Activated T-cell treated with anti-CD3 and anti-CD28 coated beads for 24 hours (primary cell): Measurements from ENCODE around the gene MGAT4A.

Experiments used
- DNase-seq: peaks from one replicate; pipeline ENCODE4 v3.0.0-alpha.2; 2020; ENCODE audit warnings: low read depth

MGAT4A gene

DNA sequence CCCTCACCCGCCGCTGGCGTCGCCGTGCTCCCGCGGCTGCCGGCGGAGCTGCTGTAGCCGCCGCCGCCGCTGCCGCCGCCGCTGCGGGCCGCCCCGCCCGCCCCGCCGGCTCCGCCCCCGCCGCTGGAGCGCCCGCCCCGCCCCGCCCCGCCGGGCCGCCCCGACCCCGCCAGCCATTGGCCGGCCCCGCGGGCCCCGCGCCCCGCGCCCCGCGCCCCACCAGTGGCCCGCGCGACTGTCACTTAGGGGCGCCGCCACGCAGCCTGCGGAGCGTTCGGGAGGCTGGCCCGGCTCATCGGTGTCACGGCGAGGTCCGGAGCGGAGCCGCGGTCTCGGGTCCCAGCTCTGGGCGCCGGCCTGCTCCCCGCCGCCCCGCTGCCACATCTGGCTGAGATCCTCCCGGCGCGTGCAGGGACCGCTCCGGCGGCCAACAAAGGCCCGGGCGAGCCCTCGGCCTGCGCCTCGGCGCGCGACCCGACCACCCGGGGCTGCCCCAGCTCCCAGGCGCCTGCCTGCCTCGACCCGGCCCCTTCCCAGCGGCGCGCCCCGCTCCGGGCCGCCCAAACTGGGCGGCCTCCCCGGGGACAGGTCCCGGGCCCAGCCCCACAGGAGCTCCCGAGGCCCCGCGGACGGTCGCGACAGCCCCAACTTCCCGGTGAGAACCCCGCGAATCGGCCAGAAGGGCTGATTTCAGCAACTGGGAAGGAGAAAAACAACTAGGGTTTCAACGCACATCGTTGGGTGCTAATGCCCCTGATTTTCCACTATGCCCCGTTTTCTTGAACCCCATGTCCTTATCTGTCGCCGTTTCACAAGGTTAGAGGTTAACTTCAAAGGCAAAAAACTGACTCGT, at the start of gene MGAT4A:
Gene MGAT4A, minus strand, starts transcription at position 92 of the 853 bp plus-strand sequence. CDS start 4,800 bp downstream, outside the sequence.
- peak; percentile 69 for DNase-seq

DNA sequence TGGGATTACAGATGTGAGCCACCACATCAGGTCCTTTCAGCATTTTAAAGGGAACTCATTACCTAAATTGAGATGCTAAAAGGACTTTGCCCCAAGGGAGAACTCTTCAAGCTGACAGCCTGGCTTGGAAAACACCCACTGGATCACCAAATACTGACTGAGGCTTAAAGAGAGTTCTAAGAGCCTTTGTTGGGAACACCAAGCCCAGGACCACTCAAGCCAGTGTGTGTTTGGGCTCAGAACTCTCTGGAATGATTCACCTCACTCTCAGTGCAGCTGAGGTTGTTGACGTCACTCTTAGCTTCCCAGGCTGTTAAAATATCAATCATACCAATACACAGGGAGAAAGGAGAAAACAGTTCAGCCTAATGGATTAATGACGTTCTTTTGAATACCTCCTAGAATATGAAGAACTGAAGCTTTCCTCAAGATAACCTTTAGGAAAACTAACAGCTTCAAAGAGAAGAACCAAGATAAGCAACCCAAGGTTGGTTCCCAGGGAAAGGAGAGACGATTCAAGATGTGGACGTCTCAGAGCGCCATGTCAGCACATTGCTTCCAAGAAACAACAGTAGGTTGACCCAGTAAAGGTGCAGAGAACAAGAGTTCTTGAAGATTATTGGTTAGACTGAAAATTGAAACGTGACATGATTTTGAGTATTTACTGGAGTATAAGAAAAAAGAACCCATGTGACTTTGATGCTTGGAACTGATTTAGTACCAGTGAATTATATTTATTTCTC, 48.0 kb upstream of the MGAT4A start:
- no peak for DNase-seq

DNA sequence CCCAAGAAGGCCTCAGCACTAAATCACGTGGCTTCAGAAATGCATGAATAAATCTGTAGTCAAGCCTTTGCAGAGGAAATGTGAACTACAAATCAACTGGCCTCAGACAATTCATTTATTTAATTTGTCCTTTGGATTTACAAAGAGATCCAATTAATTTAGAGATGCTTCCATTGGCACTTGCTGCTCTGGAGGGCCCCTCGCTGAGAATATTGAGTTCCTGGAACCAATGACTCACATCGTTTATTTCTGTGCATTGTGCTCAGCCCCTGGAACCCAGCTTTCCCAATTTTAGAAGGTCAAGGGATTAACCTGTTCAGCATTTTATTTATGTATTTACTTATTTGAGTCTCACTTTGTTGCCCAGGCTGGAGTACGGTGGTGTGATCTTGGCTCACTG, 47.2 kb upstream of the MGAT4A start:
- no peak for DNase-seq

GRCh38 chr2:98777710-98778109, 46.8 kb upstream of the MGAT4A start:
- DNase-seq: no peak

- DNase-seq: no peak
These were observed 46.1 kb upstream of the MGAT4A start for GRCh38 chr2:98777076-98777475.

GRCh38 chr2:98776136-98776535, 45.2 kb upstream of the MGAT4A start:
- no peak for DNase-seq

- no peak for DNase-seq
These were observed 44.4 kb upstream of the MGAT4A start for GRCh38 chr2:98775146-98775986.

DNA sequence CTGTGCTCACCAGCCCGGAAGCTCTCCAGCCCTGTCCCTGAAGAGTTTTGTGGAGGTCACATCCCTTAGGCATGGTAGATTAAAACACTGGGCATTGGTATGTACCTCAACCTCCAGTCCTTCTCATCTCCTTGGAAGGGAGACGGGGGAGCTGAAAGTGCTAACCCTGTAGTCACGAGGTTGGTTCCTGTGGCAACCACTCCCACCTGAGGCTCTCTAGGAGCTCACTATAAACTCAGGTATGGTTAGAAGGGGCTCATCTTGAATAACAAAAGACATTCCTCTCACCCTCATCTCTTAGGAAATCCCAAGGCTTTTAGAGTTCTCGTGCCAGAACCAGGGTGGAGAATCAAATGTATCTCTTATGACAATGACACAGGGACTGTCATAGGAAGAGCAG, 43.0 kb upstream of the MGAT4A start:
- no peak for DNase-seq

GRCh38 chr2:98773169-98773568, 42.2 kb upstream of the MGAT4A start:
- no peak for DNase-seq

DNA sequence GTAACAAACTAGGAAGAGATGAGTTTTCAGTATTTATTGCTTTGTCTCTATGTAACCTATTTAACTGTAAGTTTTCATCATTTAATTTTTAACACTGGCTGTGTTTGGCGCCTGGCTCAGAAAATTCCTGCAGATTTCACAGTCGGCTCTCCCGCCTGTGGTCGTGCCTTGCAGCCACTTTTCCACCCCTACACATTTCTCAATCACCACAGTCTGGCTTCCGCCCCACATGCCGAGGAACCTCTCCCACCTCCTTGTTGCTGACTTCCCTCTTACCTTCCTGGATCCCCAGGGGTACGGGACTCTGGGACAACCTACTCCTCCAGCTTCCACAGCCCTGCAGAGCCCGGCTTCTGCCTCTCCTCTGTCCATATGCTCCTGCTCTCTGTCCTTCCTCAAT, 41.6 kb upstream of the MGAT4A start:
- no peak for DNase-seq

GRCh38 chr2:98771721-98772524, 41.0 kb upstream of the MGAT4A start:
- no peak for DNase-seq

GRCh38 chr2:98771264-98771663, 40.3 kb upstream of the MGAT4A start:
- no peak for DNase-seq

DNA sequence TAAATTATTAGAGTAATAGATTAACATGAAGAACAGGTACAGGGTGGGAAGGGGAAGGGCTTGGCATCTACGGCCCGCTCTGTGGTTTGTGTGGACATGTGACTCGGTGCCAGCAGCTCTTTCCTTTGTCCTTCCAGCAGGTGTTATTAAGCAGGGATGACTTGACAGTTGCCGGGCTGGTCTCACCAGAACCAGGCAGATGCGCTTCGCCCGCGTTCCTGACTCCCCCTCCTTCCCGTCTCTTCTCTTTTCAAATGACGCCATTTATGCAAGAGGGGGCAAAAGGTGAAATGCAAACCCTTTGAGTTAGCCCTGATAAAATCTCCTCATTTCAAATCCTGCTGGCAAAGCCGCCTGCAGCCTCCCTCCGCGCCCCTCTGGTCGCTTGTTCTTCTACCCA, 38.9 kb upstream of the MGAT4A start:
- DNase-seq: no peak

GRCh38 chr2:98769114-98769476, 38.2 kb upstream of the MGAT4A start:
- no peak for DNase-seq

GRCh38 chr2:98768384-98769113, 37.6 kb upstream of the MGAT4A start:
- no peak for DNase-seq

DNA sequence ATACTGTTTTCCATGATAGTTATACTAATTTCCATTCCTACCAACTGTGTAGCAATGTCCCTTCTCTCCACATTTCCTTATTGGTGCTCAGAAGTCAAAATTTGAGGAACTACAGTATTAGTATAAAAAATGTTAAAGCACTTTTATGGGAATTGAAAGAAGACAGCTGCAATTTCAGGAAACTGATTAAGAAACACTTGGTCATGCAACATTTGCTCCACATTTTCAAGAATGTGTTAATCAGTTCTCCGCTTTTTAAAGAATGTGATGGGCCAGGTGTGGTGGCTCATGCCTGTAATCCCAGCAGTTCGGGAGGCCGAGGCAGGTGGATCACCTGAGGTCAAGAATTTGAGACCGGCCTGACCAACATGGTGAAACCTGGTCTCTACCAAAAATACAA, 33.6 kb upstream of the MGAT4A start:
- DNase-seq: no peak

GRCh38 chr2:98763209-98763951, 32.4 kb upstream of the MGAT4A start:
- DNase-seq: no peak

DNA sequence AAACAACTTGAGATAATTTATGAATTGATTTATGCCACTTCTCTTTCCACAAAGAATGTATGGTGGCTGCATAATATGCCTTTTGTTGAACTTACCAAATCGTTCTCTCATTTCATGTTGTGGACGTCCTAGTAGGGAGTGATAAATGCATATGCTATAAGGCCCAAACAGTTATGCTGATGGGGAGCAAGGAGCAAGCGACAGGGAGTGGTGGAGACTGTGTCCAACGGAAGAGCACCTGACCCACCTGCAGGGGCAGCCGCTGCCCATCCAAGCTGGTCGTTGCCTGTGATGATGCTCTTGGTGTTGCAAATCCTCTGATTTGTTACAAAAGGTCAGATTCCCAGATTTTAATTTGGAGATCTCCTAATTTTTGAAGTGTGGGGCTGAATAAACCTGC, 31.0 kb upstream of the MGAT4A start:
- no peak for DNase-seq

GRCh38 chr2:98761267-98761781, 30.4 kb upstream of the MGAT4A start:
- DNase-seq: peak; percentile 51
